HL-60 (cell line): Measurements from ENCODE around the gene SMOC1.
"Not testable (repeated sequence)": the region's sequence is repeated elsewhere in the genome, so short reads cannot be mapped to it uniquely, and the experiment has no call there.

Source experiments
- DNase-seq, 2 experiments: peaks; one replicate each; pipeline ENCODE4 v3.0.0-alpha.2; 2010 to 2020; ENCODE audit warnings: low read depth in 1 of 2, low spot score in 1 of 2
- H3K27ac ChIP-seq: fragments of 250-450 bp; sonication (Bioruptor Pico); replicated peaks from 2 replicates; pipeline ENCODE4 v1.5.1; 2020; ENCODE audit warnings: mild to moderate bottlenecking, moderate library complexity
- H3K27me3 ChIP-seq: fragments of 250-450 bp; sonication (Bioruptor Pico); 2 replicates; pipeline ENCODE4 v1.5.1; 2021; ENCODE audit warnings: mild to moderate bottlenecking, moderate library complexity; ENCODE audit not compliant: insufficient read depth, poor library complexity, severe bottlenecking
- H3K4me3 ChIP-seq: replicated peaks from 2 replicates; pipeline ENCODE4 v1.5.1; 2011; ENCODE audit warnings: mild to moderate bottlenecking, control low read depth, low read length; ENCODE audit not compliant: insufficient read depth
- GABPA ChIP-seq: IDR thresholded peaks from 2 replicates; pipeline ENCODE4 v1.6.1; 2012; ENCODE audit warnings: low read depth
- POLR2AphosphoS5 ChIP-seq: IDR thresholded peaks from 2 replicates; pipeline ENCODE4 v1.6.1; 2012; ENCODE audit warnings: low read depth
- SPI1 ChIP-seq: IDR thresholded peaks from 2 replicates; pipeline ENCODE4 v1.6.1; 2012; ENCODE audit warnings: low read depth, mild to moderate bottlenecking, borderline replicate concordance
- TF ChIP-seq, protein P1 (sequence below): IDR thresholded peaks from 2 replicates; pipeline ENCODE4 v1.6.1; 2012; ENCODE audit warnings: low read depth; ENCODE audit not compliant: insufficient replicate concordance
- TF ChIP-seq, protein P2 (sequence below): IDR thresholded peaks from one replicate; pipeline ENCODE4 v1.5.1; 2011; ENCODE audit warnings: low read length, control low read depth, inconsistent platforms; ENCODE audit not compliant: insufficient read depth

Gene SMOC1

DNA sequence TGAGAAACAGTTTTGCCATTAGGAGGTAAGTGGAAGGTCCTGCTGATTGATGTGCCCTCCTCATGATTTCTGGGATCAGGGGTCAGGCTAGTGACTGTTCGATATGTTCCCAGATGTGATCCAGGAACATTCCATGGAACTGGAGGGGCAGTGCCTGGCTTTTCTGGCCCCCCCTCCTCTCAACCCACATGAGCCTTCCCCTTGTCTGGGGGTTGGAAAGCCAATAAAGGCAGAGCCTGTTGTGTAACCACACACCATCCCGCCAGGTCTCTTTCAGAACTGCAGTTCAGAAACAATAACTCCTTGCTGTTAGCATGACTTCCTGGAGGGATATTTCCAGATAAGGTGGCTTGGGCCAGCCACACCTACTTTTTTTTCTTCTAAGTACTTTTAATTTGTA is 17.8 kb downstream of the SMOC1 start:
- H3K4me3 ChIP-seq = no peak overlapping the region
- no peak overlapping the region for H3K27ac ChIP-seq
- no peak for DNase-seq
- TF ChIP-seq, protein P1, sequence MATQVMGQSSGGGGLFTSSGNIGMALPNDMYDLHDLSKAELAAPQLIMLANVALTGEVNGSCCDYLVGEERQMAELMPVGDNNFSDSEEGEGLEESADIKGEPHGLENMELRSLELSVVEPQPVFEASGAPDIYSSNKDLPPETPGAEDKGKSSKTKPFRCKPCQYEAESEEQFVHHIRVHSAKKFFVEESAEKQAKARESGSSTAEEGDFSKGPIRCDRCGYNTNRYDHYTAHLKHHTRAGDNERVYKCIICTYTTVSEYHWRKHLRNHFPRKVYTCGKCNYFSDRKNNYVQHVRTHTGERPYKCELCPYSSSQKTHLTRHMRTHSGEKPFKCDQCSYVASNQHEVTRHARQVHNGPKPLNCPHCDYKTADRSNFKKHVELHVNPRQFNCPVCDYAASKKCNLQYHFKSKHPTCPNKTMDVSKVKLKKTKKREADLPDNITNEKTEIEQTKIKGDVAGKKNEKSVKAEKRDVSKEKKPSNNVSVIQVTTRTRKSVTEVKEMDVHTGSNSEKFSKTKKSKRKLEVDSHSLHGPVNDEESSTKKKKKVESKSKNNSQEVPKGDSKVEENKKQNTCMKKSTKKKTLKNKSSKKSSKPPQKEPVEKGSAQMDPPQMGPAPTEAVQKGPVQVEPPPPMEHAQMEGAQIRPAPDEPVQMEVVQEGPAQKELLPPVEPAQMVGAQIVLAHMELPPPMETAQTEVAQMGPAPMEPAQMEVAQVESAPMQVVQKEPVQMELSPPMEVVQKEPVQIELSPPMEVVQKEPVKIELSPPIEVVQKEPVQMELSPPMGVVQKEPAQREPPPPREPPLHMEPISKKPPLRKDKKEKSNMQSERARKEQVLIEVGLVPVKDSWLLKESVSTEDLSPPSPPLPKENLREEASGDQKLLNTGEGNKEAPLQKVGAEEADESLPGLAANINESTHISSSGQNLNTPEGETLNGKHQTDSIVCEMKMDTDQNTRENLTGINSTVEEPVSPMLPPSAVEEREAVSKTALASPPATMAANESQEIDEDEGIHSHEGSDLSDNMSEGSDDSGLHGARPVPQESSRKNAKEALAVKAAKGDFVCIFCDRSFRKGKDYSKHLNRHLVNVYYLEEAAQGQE = no peak
- TF ChIP-seq GABPA = no peak
- no peak for TF ChIP-seq SPI1
- TF ChIP-seq, protein P2, sequence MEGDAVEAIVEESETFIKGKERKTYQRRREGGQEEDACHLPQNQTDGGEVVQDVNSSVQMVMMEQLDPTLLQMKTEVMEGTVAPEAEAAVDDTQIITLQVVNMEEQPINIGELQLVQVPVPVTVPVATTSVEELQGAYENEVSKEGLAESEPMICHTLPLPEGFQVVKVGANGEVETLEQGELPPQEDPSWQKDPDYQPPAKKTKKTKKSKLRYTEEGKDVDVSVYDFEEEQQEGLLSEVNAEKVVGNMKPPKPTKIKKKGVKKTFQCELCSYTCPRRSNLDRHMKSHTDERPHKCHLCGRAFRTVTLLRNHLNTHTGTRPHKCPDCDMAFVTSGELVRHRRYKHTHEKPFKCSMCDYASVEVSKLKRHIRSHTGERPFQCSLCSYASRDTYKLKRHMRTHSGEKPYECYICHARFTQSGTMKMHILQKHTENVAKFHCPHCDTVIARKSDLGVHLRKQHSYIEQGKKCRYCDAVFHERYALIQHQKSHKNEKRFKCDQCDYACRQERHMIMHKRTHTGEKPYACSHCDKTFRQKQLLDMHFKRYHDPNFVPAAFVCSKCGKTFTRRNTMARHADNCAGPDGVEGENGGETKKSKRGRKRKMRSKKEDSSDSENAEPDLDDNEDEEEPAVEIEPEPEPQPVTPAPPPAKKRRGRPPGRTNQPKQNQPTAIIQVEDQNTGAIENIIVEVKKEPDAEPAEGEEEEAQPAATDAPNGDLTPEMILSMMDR = no peak
- TF ChIP-seq POLR2AphosphoS5 = no peak
- H3K27me3 ChIP-seq = no peaks in the 10 kb centered on the region

DNA sequence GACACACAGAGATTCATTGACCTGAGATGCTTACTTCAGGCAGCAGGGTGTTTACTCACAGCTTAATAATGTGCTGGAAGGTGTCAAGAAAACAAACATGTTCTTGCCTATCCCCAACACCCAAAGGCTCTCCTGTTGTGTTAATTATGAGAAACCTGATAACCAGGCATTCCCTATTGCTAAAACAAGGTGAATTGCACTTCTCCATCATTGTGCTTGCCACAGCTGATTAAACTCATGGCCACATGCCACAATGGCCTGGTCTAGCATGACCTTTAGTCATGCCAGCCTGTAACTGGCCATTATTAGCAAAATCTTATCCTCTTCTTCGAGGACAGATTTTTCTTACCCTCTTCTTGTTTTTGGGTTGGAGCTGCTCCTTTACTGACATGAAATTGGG is 21.4 kb downstream of the SMOC1 start:
- DNase-seq = no peak
- H3K27me3 ChIP-seq = no peaks in the 10 kb centered on the region
- H3K4me3 ChIP-seq = no peak overlapping the region
- TF ChIP-seq, protein P1 = no peak
- TF ChIP-seq POLR2AphosphoS5 = no peak
- no peak for TF ChIP-seq GABPA
- TF ChIP-seq SPI1 = no peak
- TF ChIP-seq, protein P2 = no peak
- H3K27ac ChIP-seq = no peak overlapping the region

DNA sequence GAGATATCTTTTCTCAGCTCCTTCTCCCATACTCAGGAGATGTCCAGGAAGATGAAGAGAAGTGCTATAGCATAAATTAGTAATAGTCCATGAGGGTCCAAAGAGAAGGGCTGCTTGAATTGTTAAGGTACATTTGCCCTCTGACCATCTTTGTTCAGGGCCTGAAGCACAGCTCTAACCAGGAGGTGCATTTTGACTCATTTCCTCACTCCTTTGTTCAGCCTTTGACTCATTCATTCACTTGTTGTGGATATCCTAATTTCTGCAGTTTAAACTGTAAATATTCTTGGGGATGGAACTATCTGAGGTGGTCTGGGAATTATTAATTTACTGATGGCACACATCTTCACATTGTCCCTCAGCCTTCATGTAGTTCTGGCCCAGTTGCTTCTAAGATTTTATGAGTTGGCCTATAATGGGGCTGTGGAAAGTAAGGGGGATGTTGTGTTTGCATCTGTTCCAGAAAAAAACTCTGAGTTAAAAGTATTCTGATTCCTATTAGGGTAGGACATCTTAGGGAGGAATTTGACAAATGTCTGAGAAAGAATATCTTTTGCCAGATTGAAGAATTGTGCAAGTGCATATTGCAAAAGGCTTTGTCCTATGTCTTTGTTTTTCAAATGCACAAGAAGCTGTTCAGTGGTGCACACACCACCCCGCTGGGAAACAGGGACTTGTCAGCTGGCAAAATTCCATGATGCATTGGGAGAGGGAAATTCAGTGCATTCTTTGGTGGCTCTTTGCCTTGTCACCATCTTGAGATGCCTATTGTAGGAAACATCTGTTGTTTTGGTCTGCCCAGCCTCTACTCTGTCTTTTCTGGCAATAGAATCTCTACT is 22.1 kb downstream of the SMOC1 start:
- TF ChIP-seq POLR2AphosphoS5 = no peak
- TF ChIP-seq, protein P2 = no peak
- TF ChIP-seq GABPA = no peak
- TF ChIP-seq SPI1 = no peak
- TF ChIP-seq, protein P1 = no peak
- no peak for DNase-seq
- no peaks in the 10 kb centered on the region for H3K27me3 ChIP-seq
- no peak overlapping the region for H3K27ac ChIP-seq
- no peak overlapping the region for H3K4me3 ChIP-seq

DNA sequence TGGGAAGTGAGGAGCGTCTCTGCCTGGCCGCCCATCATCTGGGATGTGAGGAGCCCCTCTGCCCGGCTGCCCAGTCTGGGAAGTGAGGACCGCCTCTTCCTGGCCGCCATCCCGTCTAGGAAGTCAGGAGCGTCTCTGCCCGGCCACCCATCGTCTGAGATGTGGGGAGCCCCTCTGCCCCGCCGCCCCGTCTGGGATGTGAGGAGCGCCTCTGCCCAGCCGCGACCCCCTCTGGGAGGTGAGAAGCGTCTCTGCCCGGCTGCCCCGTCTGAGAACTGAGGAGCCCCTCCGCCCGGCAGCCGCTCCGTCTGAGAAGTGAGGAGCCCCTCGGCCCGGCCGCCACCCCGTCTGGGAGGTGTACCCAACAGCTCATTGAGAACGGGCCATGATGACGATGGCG is 23.8 kb downstream of the SMOC1 start:
- H3K27me3 ChIP-seq, H3K27ac ChIP-seq, H3K4me3 ChIP-seq, DNase-seq: not testable (repeated sequence)
